ENCODE data around the gene BMP7. TPM values are rescaled to one million over a fixed set of nuclear protein-coding genes. Genes with fewer than 3 reads are reported as not detected.

The BMP7 gene
- total and polyA plus RNA-seq, 12 donors, result 0.74 to 6.7 (median 2.2) TPM; not detected in 3

- no peak overlapping the region for H3K4me3 ChIP-seq
- intact Hi-C loops (cut with DNase I), result no loop called here
- peaks cover 11% of the 10 kb centered on the region for H3K27me3 ChIP-seq
- DNase-seq, result peak in 1 of 7 donors; percentile 4
- no peaks in the 10 kb centered on the region for H3K4me1 ChIP-seq (replicated peaks in 1 of 2)
- no peak overlapping the region for H3K27ac ChIP-seq
- no peaks in the 10 kb centered on the region for H3K9me3 ChIP-seq (replicated peaks in 1 of 3)
- no peak for TF ChIP-seq POLR2A (IDR thresholded peaks at IDR 0.05)
- no peak for TF ChIP-seq CTCF (IDR thresholded peaks at IDR 0.05)
- 80 to 89% (median 83%) methylated on average over 5 of the region's 5 CpGs for WGBS, 4 donors
- no peaks in the 10 kb centered on the region for H3K36me3 ChIP-seq (replicated peaks in 1 of 2)
Observed at GRCh38 chr20:57313951-57314350, 47.5 kb upstream of the BMP7 start.

GRCh38 chr20:57313230-57313629, 46.8 kb upstream of the BMP7 start:
- peak in 1 of 7 donors; percentile 11 for DNase-seq
- no peak for TF ChIP-seq POLR2A (IDR thresholded peaks at IDR 0.05)
- TF ChIP-seq CTCF (IDR thresholded peaks at IDR 0.05), result no peak
- WGBS, 4 donors, result 47 to 66% (median 57%) methylated on average over 5 of the region's 5 CpGs
- Histone ChIP-seq H3K36me3 (replicated peaks in 1 of 2) (no peaks in the 10 kb centered on the region), H3K9me3 (replicated peaks in 1 of 3) (no peaks in the 10 kb centered on the region), H3K4me1 (replicated peaks in 1 of 2) (no peaks in the 10 kb centered on the region), H3K27me3 (peaks cover 9% of the 10 kb centered on the region), H3K27ac (no peak overlapping the region), H3K4me3 (no peak overlapping the region)
- intact Hi-C loops (cut with DNase I), result no loop called here

GRCh38 chr20:57312138-57312537, 45.7 kb upstream of the BMP7 start:
- peak in 1 of 7 donors; percentile 6 for DNase-seq
- H3K4me1 ChIP-seq (replicated peaks in 1 of 2), result no peaks in the 10 kb centered on the region
- H3K36me3 ChIP-seq (replicated peaks in 1 of 2), result no peaks in the 10 kb centered on the region
- H3K27me3 ChIP-seq, result peaks cover 9% of the 10 kb centered on the region
- TF ChIP-seq CTCF (IDR thresholded peaks at IDR 0.05), result no peak
- TF ChIP-seq POLR2A (IDR thresholded peaks at IDR 0.05), result no peak
- H3K27ac ChIP-seq, result no peak overlapping the region
- intact Hi-C loops (cut with DNase I), result no loop called here
- WGBS, 4 donors, result 78 to 83% (median 78%) methylated on average over 6 of the region's 6 CpGs
- no peaks in the 10 kb centered on the region for H3K9me3 ChIP-seq (replicated peaks in 1 of 3)
- no peak overlapping the region for H3K4me3 ChIP-seq

GRCh38 chr20:57310821-57311514, 44.5 kb upstream of the BMP7 start:
- intact Hi-C loops (cut with DNase I), result no loop called here
- H3K4me3 ChIP-seq, result no peak overlapping the region
- no peaks in the 10 kb centered on the region for H3K9me3 ChIP-seq (replicated peaks in 1 of 3)
- no peak overlapping the region for H3K27ac ChIP-seq
- TF ChIP-seq POLR2A (IDR thresholded peaks at IDR 0.05) (no peak), CTCF (IDR thresholded peaks at IDR 0.05) (no peak)
- H3K4me1 ChIP-seq (replicated peaks in 1 of 2), result no peaks in the 10 kb centered on the region
- H3K27me3 ChIP-seq, result peaks cover 9% of the 10 kb centered on the region
- WGBS, 4 donors, result 88 to 93% (median 92%) methylated on average over 10 to 11 of the region's 11 CpGs
- DNase-seq, result peak in 1 of 7 donors; percentile 21
- no peaks in the 10 kb centered on the region for H3K36me3 ChIP-seq (replicated peaks in 1 of 2)

All from adrenal gland (tissue), 12 donors.